Keratinocyte (primary cell): ENCODE results near the gene OXCT1. TPM values are rescaled to one million over a fixed set of nuclear protein-coding genes. Genes with fewer than 3 reads are reported as not detected.

Experiments used
- DNase-seq: peaks from one replicate; pipeline ENCODE4 v3.0.0-alpha.2; 2011; ENCODE audit warnings: low read depth, missing footprints, low spot score
- FAIRE-seq: peaks from 2 replicates; lab custom pipeline; 2011; peaks lifted over from hg19 to GRCh38; lab: Jason Lieb, UNC
- H2AFZ ChIP-seq: 2 replicates; pipeline ENCODE4 v1.6.0; 2012; ENCODE audit warnings: low read length, control low read depth, inconsistent platforms; ENCODE audit not compliant: control insufficient read depth
- H3K27ac ChIP-seq: 2 replicates; pipeline ENCODE4 v1.5.1; 2011; ENCODE audit warnings: low read length; ENCODE audit not compliant: control insufficient read depth, insufficient read depth
- H3K27me3 ChIP-seq: 3 replicates; pipeline ENCODE4 v1.6.0; 2011; ENCODE audit warnings: low read length; ENCODE audit not compliant: control insufficient read depth, insufficient read depth; ENCODE audit errors: extremely low read depth
- H3K36me3 ChIP-seq, 2 experiments: 2 replicates in 1 of 2; 3 replicates in 1 of 2; pipeline ENCODE4 v1.5.1; 2011; ENCODE audit warnings: low read length in 2 of 2, mild to moderate bottlenecking in 1 of 2; ENCODE audit not compliant: control insufficient read depth in 2 of 2, insufficient read depth in 2 of 2; ENCODE audit errors: extremely low read depth in 1 of 2
- H3K4me1 ChIP-seq: 3 replicates; pipeline ENCODE4 v1.5.1; 2011; ENCODE audit warnings: low read length; ENCODE audit not compliant: control insufficient read depth, insufficient read depth; ENCODE audit errors: extremely low read depth
- H3K4me2 ChIP-seq: 3 replicates; pipeline ENCODE4 v1.6.0; 2011; ENCODE audit warnings: low read depth, low read length; ENCODE audit not compliant: control insufficient read depth, insufficient read depth; ENCODE audit errors: extremely low read depth
- H3K4me3 ChIP-seq, 3 experiments: fragments of 200-600 bp in 1 of 3; sonication (generic) in 1 of 3; 2 replicates in 2 of 3; 3 replicates in 1 of 3; pipeline ENCODE4 v1.5.1; 2011 to 2016; ENCODE audit warnings: low read length in 3 of 3, mild to moderate bottlenecking in 3 of 3, control low read depth in 2 of 3, inconsistent platforms in 1 of 3, low read depth in 1 of 3, mixed read lengths in 1 of 3, mixed run types in 1 of 3, moderate library complexity in 1 of 3; ENCODE audit not compliant: control insufficient read depth in 2 of 3, insufficient read depth in 2 of 3; ENCODE audit errors: extremely low read depth in 1 of 3
- H3K79me2 ChIP-seq: 2 replicates; pipeline ENCODE4 v1.6.0; 2012; ENCODE audit warnings: low read length; ENCODE audit not compliant: control insufficient read depth, insufficient read depth
- H3K9ac ChIP-seq: 3 replicates; pipeline ENCODE4 v1.6.0; 2011; ENCODE audit warnings: low read length; ENCODE audit not compliant: control insufficient read depth, insufficient read depth; ENCODE audit errors: extremely low read depth
- H3K9me1 ChIP-seq: 3 replicates; pipeline ENCODE4 v1.6.0; 2011; ENCODE audit warnings: low read length; ENCODE audit not compliant: control insufficient read depth, insufficient read depth; ENCODE audit errors: extremely low read depth
- H3K9me3 ChIP-seq: 2 replicates; pipeline ENCODE4 v1.5.1; 2012; ENCODE audit warnings: low read depth, low read length; ENCODE audit not compliant: control insufficient read depth
- H4K20me1 ChIP-seq: 3 replicates; pipeline ENCODE4 v1.6.0; 2011; ENCODE audit warnings: low read length; ENCODE audit not compliant: control insufficient read depth, insufficient read depth; ENCODE audit errors: extremely low read depth
- CTCF ChIP-seq, 3 experiments: IDR thresholded peaks in 1 of 3; conservative IDR thresholded peaks in 1 of 3; optimal IDR thresholded peaks in 1 of 3; 2 replicates in 2 of 3; 3 replicates in 1 of 3; pipeline versions ENCODE3 to v1.5.1; 2011; ENCODE audit warnings: low read length in 3 of 3, mild to moderate bottlenecking in 3 of 3, moderate library complexity in 2 of 3, control low read depth in 1 of 3, inconsistent platforms in 1 of 3; ENCODE audit not compliant: insufficient read depth in 2 of 3; ENCODE audit errors: extremely low read depth in 1 of 3
- EZH2 ChIP-seq: IDR thresholded peaks from one replicate; pipeline ENCODE4 v1.6.1; 2012; ENCODE audit warnings: inconsistent platforms, mild to moderate bottlenecking, low read length, moderate library complexity
- dilution Hi-C: fragments of 300-500 bp; cut with MboI; formaldehyde crosslinking; loops from one replicate; pipeline ENCODE4 v1.7.0; 2020; ENCODE audit warnings: low sequenced_read_pairs; ENCODE audit not compliant: extremely low pct_ligation_motif_present
- polyA plus RNA-seq, 5 experiments: library from polyadenylated mRNA; depleted of rRNA in 3 of 5; stranded (reverse) in 3 of 5; stranded (forward) in 1 of 5; unstranded in 1 of 5; fragments of >200 nt; gene quantifications; 1 replicate in 1 of 5; 2 replicates in 3 of 5; 3 replicates in 1 of 5; pipeline versions ENCODE4 v1.2.1 to v1.2.3, GENCODE V29; 2011 to 2012; ENCODE audit warnings: missing spikeins in 2 of 5, low read depth in 1 of 5, low replicate concordance in 1 of 5

Gene OXCT1
- polyA plus RNA-seq, 1 donor (not counting 4 experiments of a cell fraction or from before 2014, with no cell fraction given), result 34.0 TPM

- Histone ChIP-seq H3K4me3 (no peak overlapping the region), H3K4me2 (no peak overlapping the region), H3K27me3 (no peaks in the 10 kb centered on the region), H3K27ac (no peak overlapping the region), H3K36me3 (no peaks in the 10 kb centered on the region), H3K79me2 (no peaks in the 10 kb centered on the region), H3K9ac (no peak overlapping the region), H4K20me1 (no peaks in the 10 kb centered on the region), H3K9me1 (no peaks in the 10 kb centered on the region), H3K9me3 (no peaks in the 10 kb centered on the region), H2AFZ (no peak overlapping the region), H3K4me1 (no peaks in the 10 kb centered on the region)
- no peak for TF ChIP-seq EZH2
- no peak for TF ChIP-seq CTCF (optimal IDR thresholded peaks at IDR 0.05 in 1 of 3, IDR thresholded peaks at IDR 0.05 in 1 of 3, conservative IDR thresholded peaks at IDR 0.05 in 1 of 3; ENCODE audit: extremely low read depth in 1 of 3, insufficient read depth in 2 of 3, low read length in 3 of 3)
- dilution Hi-C loops, result no loop called here
- FAIRE-seq (no peak), DNase-seq (no peak)
Measured at GRCh38 chr5:41822036-41822435, 48.2 kb downstream of the OXCT1 start.

GRCh38 chr5:41821051-41821450 lies 49.2 kb downstream of the OXCT1 start:
- H3K79me2 ChIP-seq, result no peaks in the 10 kb centered on the region
- no peak overlapping the region for H3K4me2 ChIP-seq

More at GRCh38 chr5:41821051-41821450, 49.2 kb downstream of the OXCT1 start:
- FAIRE-seq, result no peak
- Histone ChIP-seq H3K36me3 (no peaks in the 10 kb centered on the region), H3K4me3 (no peak overlapping the region), H3K9me3 (no peaks in the 10 kb centered on the region), H2AFZ (no peak overlapping the region), H3K9me1 (no peaks in the 10 kb centered on the region), H4K20me1 (no peaks in the 10 kb centered on the region), H3K9ac (no peak overlapping the region), H3K4me1 (no peaks in the 10 kb centered on the region), H3K27ac (no peak overlapping the region), H3K27me3 (no peaks in the 10 kb centered on the region)
- no peak for TF ChIP-seq CTCF (optimal IDR thresholded peaks at IDR 0.05 in 1 of 3, IDR thresholded peaks at IDR 0.05 in 1 of 3, conservative IDR thresholded peaks at IDR 0.05 in 1 of 3; ENCODE audit: extremely low read depth in 1 of 3, insufficient read depth in 2 of 3, low read length in 3 of 3)
- TF ChIP-seq EZH2, result no peak
- DNase-seq, result no peak
- dilution Hi-C loops, result no loop called here
